Epidermal melanocyte (primary cell): ENCODE results near the gene RBM26.
"Not testable (repeated sequence)": the region's sequence is repeated elsewhere in the genome, so short reads cannot be mapped to it uniquely, and the experiment has no call there.

Source experiments
- DNase-seq: peaks from one replicate; pipeline ENCODE4 v3.0.0; 2011; ENCODE audit warnings: low spot score; ENCODE audit not compliant: insufficient read length

Gene RBM26

GRCh38 chr13:79387853-79388252 is 18.2 kb downstream of the RBM26 start:
- DNase-seq: no peak

- DNase-seq: no peak
These were observed 19.8 kb downstream of the RBM26 start for GRCh38 chr13:79386125-79386826.

DNA sequence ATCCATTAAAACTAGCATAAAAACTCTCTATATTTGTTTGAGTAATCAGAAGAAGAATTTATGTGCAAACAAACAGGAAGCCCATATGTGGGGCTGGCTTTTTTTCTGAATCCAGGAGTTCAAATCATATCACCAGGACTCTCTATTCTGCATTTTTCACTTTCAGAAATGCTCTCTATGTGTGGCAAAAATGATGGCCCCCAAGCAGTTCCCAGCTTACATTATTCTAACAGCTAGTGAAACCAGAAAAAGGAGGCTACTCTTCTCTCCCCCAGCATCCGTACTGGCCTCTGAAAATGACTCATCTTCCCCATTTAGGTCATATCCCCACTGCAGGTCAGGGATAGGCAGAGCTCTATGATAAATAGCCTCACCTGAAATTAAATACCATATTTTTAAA is 20.4 kb downstream of the RBM26 start:
- no peak for DNase-seq

GRCh38 chr13:79384022-79384610 is 21.9 kb downstream of the RBM26 start:
- no peak for DNase-seq

GRCh38 chr13:79382545-79383275 is 23.3 kb downstream of the RBM26 start:
- no peak for DNase-seq

DNA sequence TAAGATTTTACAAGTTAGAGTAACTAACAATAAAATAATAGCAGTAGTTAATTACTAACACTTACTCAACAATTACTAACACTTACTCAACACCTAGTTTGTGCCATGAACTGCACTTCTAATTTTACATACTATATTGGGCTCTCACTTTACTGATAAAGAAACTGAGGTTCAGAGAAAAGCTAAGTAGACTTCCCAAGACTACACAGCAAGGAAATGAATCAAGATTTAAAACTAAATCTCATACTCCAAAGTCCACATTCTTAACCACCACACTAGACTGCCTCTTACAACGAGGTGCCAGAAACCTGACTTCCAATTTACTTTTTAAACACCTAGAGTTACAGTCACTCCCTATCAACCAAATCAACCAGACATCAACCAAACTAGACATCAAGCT is 25.1 kb downstream of the RBM26 start:
- no peak for DNase-seq

DNA sequence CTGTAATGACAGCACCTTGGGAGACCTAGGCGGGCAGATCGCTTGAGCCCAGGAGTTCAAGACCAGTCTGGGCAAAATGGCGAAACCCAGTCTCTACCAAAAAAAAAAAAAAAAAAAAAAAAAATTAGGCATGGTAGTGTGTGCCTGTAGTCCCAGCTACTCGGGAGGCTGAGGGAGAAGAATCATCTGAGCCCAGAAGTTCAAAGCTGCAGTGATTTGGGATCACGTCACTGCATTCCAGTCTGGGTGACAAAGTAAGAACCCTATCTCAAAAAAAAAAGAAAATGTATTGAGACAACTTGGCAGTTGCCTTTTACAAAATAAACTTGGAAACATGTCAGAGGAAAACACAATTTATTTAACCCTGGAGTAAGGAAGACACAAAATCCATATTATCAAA is 26.8 kb downstream of the RBM26 start:
- no peak for DNase-seq

GRCh38 chr13:79376843-79377242 is 29.2 kb downstream of the RBM26 start:
- DNase-seq: no peak

GRCh38 chr13:79374578-79374977 is 31.5 kb downstream of the RBM26 start:
- no peak for DNase-seq

DNA sequence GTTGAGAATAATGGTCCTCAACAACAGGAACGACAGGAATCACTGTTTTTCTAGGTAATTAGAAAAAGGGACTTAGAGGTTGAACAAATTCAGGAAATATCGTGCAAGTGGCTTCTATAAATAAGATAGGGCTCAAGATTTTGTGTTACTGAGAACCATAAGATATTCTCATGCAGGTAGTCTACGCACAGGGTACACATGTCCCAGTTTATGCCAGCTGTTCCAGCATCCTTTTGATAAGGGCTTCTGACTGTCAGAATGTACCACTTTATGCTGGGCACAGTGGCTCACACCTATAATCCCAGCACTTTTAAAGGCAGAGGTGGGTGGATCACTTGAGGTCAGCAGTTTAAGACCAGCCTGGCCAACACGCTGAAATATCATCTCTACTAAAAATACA is 32.1 kb downstream of the RBM26 start:
- no peak for DNase-seq

GRCh38 chr13:79369226-79369625 is 36.8 kb downstream of the RBM26 start:
- DNase-seq: no peak

GRCh38 chr13:79365981-79366380 is 40.1 kb downstream of the RBM26 start:
- DNase-seq: no peak

GRCh38 chr13:79361299-79361698 is 44.8 kb downstream of the RBM26 start:
- no peak for DNase-seq

DNA sequence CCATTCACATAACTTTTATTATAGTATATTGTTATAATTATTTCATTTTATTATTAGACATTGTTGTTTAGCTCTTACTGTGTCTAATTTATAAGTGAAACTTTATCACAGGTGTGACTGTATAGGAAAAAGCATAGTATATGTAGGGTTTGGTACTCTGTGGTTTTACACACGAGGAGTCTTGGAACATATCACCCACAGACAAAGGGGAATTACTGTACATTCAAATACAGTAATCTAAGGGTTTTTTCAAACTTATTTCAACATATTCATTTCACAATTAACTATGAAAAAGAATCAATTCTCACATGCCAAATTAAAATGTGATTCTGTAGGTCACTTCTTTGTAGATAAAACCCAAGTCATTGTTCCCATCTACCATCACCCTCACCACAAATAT is 46.0 kb downstream of the RBM26 start:
- no peak for DNase-seq

DNA sequence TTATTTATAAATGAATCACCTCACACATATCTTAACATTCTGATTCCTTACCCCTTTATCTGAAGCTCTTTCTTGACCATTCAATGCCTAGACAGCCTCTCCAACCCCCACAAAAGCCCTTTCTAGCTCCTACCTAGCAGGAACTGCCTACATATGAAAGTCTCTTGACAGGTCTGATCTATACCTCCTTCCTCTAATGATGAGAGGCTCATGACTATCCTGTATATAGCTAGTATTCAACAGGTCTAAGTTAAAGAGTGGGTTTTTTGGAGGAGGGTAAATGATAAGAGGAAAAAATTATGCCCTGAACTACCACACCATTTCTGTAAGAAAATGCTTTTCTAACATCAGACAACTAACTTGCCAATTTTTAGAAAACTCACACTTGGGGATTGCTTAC is 47.0 kb downstream of the RBM26 start:
- DNase-seq: no peak

DNA sequence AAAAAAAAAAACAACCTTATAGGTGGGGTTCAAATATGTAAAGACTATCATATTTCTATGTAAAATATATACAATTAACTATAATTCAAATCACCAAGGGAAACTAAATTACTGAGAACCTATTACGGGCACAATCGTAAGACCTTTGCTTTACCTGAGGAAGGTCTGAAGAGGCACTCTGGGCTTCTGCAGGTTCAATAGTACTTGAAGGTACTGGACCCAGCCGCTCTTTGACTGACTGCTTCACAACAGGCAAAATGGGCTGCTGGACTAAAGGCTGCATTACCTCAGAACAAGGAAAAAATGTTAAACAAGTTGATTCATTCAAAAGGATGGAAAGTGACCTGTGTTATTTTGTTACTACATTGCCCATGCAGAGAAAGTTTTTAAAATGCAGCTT is 51.8 kb downstream of the RBM26 start:
- DNase-seq: no peak

DNA sequence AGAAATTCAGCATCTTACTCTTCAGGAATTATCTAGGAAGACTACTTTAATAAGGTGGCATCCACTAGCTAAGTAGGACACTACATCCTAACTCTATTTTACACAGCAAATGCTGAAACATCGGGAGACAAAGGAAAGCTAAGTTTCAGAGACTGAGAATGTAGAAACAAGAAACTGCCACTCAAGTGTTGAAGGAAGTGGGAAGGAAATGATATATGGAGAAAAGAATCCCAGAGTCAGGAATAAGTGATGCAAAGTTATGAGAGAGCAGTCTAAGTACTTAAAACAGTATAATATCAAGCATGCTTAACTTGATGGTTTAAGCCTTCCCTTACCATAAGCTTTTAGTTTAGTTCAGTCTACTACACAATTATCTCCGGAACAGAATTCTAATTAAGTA is 52.4 kb downstream of the RBM26 start:
- no peak for DNase-seq

GRCh38 chr13:79352107-79352506 is 53.9 kb downstream of the RBM26 start:
- DNase-seq: no peak

GRCh38 chr13:79349608-79350007 is 56.4 kb downstream of the RBM26 start:
- not testable (repeated sequence) for DNase-seq

DNA sequence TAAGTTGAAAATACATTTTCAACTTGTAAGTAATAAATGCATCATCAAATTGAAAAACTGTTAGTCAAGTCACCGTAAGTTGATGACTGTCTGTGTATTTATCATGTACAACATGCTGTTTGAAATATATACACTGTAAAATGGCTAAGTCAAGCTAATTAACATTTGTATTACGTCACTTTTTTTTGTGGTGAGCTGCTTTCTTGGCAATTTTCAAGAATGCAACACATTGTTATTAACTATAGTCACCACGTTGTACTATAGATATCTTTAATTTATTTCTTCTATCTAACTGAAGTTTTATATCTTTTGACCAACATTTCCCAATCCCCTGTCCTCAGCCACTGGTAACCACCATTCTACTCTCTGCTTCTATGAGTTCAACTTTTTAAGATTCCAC is 57.0 kb downstream of the RBM26 start:
- DNase-seq: no peak

DNA sequence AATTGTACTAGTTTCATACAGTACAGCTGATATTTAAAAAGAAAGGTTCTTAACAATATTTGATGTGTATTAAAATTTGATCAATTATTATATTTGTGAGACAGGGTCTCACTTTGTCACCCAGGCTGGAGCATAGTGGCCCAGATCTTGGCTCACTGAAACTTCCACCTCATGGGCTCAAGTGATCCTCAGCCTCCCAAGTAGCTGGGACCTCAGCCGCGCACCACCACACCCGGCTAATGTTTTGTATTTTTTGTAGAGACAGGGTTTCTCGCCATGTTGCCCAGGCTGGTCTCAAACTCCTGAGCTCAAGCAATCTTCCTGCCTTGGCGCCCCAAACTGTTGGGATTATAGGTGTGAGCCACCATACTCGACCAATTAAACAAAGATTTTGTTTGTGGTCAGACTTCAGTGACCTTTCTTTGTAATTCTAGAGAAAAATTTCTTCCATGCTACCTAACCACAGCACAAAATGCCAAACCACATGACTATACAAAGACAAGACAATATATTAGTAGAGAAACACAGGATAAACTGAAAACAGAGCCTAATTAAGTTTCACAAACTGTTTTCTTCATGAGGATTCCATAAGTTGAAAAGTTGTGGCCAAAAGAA is 59.6 kb downstream of the RBM26 start:
- DNase-seq: no peak

DNA sequence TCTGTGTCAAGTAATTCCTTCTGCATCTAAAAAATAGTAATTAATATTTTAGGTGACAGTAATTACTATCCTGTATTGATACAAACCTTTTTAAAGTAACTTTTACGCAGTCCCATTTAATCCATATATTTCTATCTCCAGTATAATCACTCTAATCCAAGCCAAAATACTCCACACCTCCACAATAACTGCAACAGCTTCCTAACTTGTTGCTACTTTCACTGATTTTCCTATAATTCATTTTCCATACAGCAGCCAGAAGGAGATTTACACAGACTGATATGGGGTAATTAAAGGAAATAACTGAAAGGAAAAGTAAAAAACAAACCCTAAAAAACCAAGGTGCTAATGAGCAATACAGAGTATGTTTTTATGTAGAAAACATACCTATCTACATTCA is 64.9 kb downstream of the RBM26 start:
- DNase-seq: no peak
